ENCODE results near the gene RPH3AL.
A peak's percentile ranks its signal among the peaks of the same experiment; 100 is the strongest.

DNA sequence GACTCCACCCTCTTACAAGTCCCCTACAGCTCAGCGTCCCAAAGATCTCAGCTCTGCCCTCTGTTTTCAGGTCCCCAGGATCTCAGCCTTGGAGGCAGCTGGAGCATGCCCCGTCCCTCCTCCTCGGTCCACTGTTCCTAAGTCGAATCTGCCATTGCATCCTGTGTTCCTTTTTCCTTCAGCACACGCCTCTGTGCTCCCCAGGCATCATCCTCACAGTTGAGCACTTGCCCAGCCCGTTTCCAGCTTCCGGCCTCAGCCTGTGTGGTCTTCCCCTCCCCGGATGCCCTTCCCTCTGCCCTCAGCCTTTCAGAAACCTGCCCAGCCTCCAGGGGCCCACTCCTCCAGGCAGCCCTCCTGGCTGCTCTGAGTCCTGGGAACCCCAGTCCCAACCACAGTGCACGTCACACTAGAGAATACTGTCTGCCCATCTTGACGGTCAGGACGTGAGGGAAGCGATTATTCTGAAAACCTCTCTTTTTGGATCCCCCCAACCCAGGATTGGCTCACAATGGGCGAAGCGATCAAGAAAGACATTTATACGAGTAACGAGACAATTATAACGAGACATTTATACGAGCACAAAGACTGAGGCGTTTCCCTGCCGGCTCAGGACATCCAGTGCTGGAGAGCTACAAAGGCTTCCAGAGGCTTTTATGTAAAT lies 41.4 kb downstream of the RPH3AL start:
- TF ChIP-seq CTCF (IDR thresholded peaks at IDR 0.05): no peak
- peak; percentile 30 for TF ChIP-seq POLR2AphosphoS5 (IDR thresholded peaks at IDR 0.05)
- no peak for TF ChIP-seq POLR2A (IDR thresholded peaks at IDR 0.05)

Data from prostate gland (tissue), 2 donors.